Right renal cortex interstitium (tissue), 3 donors: Measurements from ENCODE around the gene TSHZ3. TPM values are rescaled to one million over a fixed set of nuclear protein-coding genes. Genes with fewer than 3 reads are reported as not detected.

Experiments
- DNase-seq, 3 donors: peaks; one replicate each; pipeline ENCODE4 v3.0.0-alpha.2; 2013; ENCODE audit warnings: low read depth in 3 of 3, low spot score in 2 of 3
- polyA plus RNA-seq, 3 donors: library from polyadenylated mRNA; unstranded; fragments of 120-200 nt; gene quantifications; one replicate each; pipeline ENCODE4 v1.2.1, GENCODE V29; 2013; ENCODE audit not compliant: insufficient read length in 3 of 3

The TSHZ3 gene
- polyA plus RNA-seq, 3 donors = 11.9 to 12.8 (median 12.3) TPM

DNA sequence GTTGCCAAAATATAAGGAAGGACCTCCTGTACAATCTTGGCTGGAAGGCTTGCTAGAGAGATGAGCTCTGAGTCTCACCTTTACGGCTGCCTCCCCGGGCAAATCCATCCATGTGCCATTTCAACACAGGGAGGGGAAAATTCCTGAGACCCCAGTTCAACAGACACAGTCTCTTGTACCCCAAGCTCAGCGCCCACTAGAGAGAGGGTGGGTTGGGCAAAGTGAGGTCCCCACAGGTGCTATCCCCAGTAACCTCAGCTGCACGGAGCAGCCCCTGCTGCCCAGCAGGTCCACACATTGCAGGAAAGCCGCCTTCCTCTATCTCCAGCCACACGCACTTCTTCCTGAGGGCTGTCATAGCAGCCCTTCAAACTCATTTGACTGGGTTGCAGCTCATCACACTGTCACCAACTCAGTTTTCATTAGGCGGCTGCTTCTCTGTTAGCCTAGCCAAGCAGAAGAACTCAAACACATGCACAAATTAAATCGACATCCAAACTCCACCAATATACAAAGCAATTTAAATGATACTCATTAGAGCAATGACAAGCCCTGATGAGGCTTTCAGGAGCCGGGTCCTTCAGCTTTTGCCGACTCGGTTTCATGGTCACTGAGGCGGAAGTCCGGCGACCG, 80.4 kb downstream of the TSHZ3 start:
- DNase-seq = no peak

GRCh38 chr19:31266731-31267130, 82.5 kb downstream of the TSHZ3 start:
- DNase-seq = no peak

GRCh38 chr19:31266196-31266595, 83.0 kb downstream of the TSHZ3 start:
- DNase-seq = no peak

DNA sequence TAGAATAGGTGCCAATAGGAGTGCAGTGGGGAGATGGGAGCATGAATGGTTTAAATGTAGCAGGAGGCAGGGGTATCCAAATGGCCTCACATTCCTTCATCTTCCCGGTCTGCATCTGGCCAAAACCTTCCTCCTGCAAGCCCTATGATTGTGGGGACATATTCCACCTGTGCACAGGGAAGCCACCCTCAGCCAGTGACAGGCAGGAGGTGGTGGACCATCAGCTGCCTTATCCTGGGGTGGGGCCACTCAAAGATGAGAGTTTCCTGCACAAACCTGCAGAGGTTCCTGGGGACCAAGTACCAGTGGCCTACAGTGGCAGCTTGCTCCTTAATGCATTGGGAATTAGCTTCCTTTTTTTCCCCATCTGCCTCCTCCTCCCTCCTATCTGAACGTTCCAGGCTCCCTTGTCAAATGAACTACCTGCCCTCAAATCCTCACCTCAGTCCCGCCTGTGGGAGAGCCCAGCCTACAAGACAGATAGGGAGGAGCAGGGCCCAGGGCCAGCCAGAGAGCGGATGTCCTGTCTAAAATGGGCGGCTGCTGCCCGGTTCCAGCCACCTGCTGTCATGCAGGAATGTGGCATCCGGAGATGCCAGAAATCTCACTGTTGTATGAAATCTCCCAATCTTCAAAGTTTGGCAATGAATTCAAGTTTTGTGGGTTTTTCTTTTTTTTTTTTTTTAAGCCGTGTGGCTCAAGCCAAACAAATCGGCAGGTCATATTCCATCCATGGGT, 85.0 kb downstream of the TSHZ3 start:
- no peak for DNase-seq

DNA sequence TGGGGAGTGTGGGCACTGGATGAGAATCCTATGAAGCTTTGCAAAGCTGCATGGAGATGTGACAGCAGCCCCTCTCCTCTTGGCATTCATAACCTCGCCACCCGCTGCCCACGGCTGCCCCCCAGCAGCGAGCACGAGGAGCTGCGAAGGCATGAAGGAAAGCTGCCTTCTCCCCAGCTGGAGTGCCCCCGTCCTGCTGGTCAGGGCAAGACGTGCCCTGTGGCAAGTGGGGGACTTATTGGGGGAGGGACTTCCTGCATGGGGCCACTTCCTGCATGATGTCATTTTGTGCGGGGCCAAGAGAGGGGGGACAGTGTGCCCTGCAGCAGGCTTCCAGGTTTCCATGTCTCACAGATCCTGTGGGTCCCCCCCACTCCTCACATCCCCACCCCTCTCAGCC, 85.9 kb downstream of the TSHZ3 start:
- no peak for DNase-seq

- DNase-seq = no peak
Observed at GRCh38 chr19:31262725-31263191, 86.5 kb downstream of the TSHZ3 start.

DNA sequence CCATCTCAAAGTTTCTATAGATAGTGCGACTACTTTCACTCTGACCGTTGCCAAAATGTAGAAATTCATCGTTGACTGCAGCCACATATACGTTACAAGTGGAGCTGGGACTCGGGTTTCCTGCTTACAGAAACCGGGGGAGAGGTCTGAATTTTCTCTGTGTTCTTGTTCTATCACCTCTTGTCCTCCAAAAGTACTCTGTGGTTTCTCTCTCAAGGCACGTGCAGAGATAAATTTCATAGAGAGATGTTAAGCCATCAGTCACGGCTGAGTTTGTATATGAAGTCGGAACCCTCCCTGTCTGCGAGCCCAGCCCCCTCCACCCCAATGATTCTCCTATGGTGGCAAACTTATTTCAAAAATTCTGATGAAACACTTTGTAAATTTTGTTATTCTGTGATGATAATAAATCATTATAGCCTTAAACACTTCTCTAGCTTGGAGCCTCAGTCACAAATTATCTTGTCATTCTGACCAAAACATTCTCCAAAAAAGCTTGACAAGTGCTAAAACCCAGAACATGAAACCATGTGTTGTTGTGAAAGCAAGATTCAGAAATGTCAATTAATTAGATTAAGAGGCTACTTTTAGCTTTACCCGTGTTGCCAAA, 87.5 kb downstream of the TSHZ3 start:
- DNase-seq = no peak

DNA sequence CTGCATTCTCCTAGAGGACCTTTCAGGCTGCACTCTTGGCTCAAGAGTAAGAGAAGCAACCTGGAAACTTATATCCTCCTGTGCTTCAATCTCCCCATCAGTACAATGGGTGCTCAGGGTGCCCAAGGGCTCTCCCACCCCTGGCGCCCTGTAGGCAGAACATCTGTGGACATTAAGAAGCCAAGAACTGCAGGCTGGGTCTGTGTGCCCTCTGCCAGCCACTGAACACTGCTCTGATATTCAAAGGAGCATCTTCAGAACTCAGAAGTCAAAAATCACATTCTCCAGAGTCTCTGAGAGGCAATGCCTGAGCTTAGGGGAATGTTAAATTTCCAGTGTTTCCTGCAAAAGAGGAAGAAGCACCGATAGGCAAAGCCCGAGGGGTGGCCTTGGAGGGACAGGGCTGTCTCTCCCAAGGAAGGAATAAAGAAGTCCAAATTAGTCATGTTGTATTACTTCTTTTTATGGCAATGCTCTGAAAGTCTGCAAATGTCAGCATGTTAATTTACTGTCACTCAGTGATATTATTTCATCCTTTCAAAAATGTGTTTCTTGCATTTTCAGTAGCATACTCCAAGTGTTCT, 88.1 kb downstream of the TSHZ3 start:
- no peak for DNase-seq

GRCh38 chr19:31260171-31260933, 88.9 kb downstream of the TSHZ3 start:
- no peak for DNase-seq

DNA sequence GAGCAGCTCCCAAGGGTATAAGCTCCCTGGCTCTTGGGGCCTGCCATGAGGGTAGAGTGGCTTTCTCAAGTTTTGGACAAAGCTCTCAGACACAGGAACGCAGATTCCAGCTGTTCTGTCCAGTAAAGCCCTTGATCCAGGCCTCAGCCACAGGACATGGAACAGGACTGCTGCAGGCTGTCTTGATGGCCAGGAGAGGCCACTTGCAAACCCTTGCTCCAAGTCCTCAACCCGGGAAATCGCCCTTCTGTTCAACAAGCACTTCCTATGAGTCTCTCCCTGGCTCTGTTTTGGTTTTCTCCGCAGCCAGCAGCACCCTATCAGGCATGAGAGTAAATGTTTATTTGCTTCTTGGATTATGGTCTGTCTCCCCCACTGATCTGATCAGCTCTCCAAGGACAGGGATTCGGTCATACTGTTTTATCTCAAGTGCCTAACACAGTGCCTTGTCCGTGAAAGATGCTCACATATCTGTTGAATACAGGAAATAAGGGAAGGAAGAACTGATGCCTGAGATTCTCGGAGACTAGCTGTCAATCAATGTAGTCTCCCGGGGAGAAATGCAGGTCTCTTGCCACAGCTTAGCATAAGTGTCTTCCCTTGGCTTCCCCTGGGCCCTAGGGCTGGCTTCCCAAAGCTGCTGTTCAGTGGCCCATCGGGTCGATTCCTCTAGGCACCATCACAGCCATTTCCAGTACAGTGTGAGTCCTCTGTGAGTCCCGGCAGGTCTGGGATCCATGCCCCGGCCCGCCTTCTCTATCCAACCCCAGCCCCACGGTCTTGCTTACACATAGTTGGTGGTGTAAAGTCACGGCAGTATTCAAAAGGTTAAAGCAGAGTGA, 90.8 kb downstream of the TSHZ3 start:
- no peak for DNase-seq

DNA sequence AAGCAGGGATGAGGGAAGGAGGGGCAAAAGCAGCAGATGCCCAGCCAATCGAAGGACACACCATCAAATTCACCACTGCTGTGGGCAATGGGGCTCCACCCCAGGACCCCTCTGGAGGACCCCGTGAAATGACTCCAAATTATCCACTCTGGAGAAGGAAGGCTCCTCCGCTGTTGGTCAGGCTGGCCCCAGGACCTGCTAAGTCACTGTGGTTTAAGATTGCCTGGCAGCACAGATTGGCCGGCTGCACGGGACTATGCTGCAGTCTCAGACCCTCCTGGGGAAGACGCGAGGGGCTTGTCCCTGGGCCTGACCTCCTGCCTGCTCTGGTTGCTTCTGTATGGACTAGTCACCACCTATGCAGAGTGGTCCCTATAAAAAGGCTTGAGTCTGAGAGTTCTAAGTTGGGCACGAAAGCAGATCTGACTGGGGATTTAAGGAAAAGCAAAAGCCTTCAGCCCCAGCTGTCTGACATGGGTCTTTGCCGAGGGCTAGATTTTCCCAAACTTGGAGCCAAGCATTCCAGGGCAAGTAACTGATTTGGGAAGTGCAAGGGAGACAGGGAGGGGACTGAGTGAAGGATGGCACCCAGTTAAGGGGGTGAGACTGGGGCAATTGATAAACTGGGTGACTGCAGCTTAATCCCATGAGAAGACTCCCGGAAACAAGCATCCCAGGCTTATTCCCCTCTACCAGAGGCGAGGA, 91.7 kb downstream of the TSHZ3 start:
- DNase-seq = no peak

- no peak for DNase-seq
Observed at GRCh38 chr19:31257025-31257424, 92.2 kb downstream of the TSHZ3 start.

DNA sequence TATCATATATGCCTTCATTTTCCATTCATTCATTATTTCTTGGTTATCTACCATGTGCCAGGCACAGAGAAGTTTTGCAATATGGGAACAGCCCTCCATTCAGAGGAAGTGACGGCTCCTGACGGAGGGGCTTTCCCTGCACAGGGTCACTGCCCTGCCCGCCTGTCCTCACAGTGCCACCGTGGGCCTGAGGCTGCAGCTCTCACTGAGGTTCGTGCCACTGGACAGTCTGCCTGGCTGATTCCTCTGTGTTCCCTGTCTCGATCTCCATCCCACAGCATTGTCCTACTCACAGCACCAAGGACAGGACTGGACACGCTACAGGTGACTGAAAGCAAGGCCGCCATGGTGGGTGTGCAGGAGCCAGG, 92.7 kb downstream of the TSHZ3 start:
- DNase-seq = no peak

DNA sequence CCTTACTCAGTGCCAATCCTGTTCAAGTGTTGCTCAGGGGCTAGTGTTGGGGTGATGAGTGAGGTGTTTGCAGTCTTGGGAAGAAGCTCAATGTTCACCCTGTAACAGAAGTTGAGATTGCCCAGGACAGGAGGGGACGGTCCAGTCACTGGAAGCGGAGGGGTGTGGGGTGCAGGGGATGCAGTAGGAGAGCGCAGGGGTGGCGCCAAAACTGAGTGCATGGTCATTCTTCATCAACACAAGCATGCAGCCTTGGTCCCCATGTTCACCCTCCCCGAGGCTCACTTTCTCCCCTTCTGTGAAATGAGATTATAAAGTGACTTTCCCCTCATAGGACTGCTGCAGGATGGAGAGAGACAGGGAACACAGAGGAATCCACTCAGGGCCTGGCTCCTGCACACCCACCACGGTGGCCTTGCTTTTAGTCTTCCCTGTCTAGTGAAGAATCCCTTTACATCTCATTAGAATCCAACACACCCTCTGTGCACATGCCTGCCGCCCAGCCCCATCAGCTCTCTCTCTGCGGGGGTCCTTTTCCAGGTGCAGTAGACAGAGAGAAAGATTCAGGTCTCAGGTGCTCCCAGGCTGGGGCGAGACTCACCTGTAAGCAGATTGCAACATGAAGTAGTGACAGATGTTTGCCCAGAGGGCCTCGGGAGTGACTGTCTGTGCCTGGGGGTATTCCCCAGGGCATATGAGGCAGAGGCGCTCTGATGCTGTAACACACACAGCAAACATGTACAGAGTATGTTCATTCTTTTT, 93.2 kb downstream of the TSHZ3 start:
- no peak for DNase-seq

DNA sequence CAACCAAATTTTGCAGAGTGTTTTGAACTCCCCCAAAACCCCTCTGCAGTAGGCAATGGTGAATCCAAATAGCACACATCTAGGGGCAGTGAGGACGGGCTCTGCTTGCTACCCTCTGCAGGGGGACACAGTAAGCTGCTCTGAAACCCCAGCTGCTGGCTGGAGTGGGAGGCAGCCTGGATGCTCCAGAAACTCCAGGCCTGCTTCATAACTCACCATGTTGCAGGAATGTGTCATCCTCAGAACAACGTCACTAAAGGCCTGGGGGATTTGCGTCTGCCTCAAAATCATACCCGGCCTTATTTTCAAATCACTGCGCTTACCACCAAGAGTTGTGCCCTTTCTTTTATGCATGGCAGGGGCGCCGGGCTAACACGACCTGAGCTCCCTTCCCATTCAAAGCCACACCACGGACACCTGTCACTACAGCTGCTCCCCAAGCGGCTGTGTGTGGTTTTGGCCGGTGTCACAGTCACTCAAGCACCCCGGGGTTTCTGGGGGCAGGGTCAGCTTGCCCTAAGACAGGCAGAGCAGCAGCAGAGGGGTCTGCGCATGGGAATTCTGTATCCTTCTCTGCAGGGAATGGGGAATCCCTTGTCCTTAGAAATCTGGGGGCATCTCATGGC, 93.9 kb downstream of the TSHZ3 start:
- DNase-seq = no peak

DNA sequence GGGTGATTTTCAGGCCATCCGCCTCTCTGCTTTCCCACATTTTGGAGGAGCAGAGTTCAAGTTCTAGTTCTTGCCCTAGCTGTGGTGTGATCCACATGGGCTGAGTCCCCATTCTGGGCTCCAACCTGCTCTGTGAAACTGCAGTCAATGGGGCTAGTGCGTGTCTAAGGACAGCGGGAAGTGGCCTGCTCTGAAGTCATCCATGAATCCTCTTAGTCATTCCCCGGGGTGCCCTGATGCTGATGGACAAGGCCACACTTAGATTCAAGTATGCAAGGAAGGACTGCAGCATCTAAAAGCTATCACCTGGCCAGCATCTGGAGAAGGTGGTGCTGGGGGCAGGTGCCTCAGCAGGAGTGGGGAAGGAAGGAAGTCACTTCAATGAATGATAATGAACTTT, 94.6 kb downstream of the TSHZ3 start:
- DNase-seq = no peak

- no peak for DNase-seq
Observed at GRCh38 chr19:31254180-31254551, 95.1 kb downstream of the TSHZ3 start.

GRCh38 chr19:31253526-31254179, 95.6 kb downstream of the TSHZ3 start:
- no peak for DNase-seq
